K562 (cell line): Measurements from ENCODE around the gene C1orf116. TPM values are rescaled to one million over a fixed set of nuclear protein-coding genes. Genes with fewer than 3 reads are reported as not detected.

Experiments used
- DACH1 ChIP-seq: fragments of 450-650 bp; IDR thresholded peaks from 2 replicates; pipeline ENCODE4 v1.6.1; 2018; ENCODE audit not compliant: partially characterized antibody
- IRF2 ChIP-seq: sonication (generic); formaldehyde crosslinking; IDR thresholded peaks from 2 replicates; pipeline ENCODE4 v1.8.1; 2022; ENCODE audit warnings: mild to moderate bottlenecking, missing genetic modification reagents
- KDM1A ChIP-seq, 2 experiments: fragments of 450-650 bp; IDR thresholded peaks; 2 replicates each; pipeline ENCODE4 v1.6.1; 2016; ENCODE audit warnings: mild to moderate bottlenecking in 2 of 2
- KDM5B ChIP-seq: fragments of 200-600 bp; sonication (generic); IDR thresholded peaks from 2 replicates; pipeline ENCODE4 v1.6.1; 2012; ENCODE audit warnings: low read depth, mild to moderate bottlenecking, moderate library complexity, low read length, control low read depth, inconsistent platforms; ENCODE audit not compliant: insufficient replicate concordance
- NR4A1 ChIP-seq, 2 experiments: fragments of 250-450 bp in 1 of 2; fragments of 450-650 bp in 1 of 2; sonication (Bioruptor Pico) in 1 of 2; IDR thresholded peaks; 2 replicates each; pipeline versions ENCODE4 v1.4.0 to v1.6.1; 2016 to 2020; ENCODE audit warnings: mild to moderate bottlenecking in 2 of 2, missing compliant biosample characterization in 1 of 2, missing genetic modification characterization in 1 of 2, moderate library complexity in 1 of 2
- PRDM10 ChIP-seq: fragments of 450-650 bp; IDR thresholded peaks from 2 replicates; pipeline ENCODE4 v1.6.1; 2018; ENCODE audit not compliant: partially characterized antibody
- PYGO2 ChIP-seq: fragments of 450-650 bp; IDR thresholded peaks from 2 replicates; pipeline ENCODE4 v1.6.1; 2016; ENCODE audit warnings: mild to moderate bottlenecking, missing genetic modification characterization, moderate library complexity, missing compliant biosample characterization
- ZKSCAN3 ChIP-seq: fragments of 250-450 bp; sonication (Bioruptor Pico); IDR thresholded peaks from 2 replicates; pipeline ENCODE4 v1.4.0; 2020
- ZNF253 ChIP-seq: fragments of 250-450 bp; sonication (Bioruptor Pico); conservative IDR thresholded peaks from 2 replicates; pipeline ENCODE4 v1.6.1; 2021; ENCODE audit warnings: mild to moderate bottlenecking
- ZNF79 ChIP-seq: fragments of 250-450 bp; sonication (Bioruptor Pico); IDR thresholded peaks from 2 replicates; pipeline ENCODE4 v1.4.0; 2020; ENCODE audit warnings: low read depth, mild to moderate bottlenecking, moderate library complexity
- polyA plus RNA-seq, 8 experiments: library from polyadenylated mRNA; depleted of rRNA in 4 of 8; stranded (reverse) in 5 of 8; unstranded in 3 of 8; fragments of >200 nt; fragmentation: Nextera tagmentation in 2 of 8; fragmentation: Illumina TruSeq in 1 of 8; extraction: Ambion mirVana in 2 of 8; extraction: Trizol in 1 of 8; gene quantifications; 2 replicates each; pipeline versions ENCODE4 v1.2.1 to v1.2.3, GENCODE V29; 2011 to 2014; ENCODE audit warnings: inconsistent platforms in 1 of 8, missing spikeins in 1 of 8
- total RNA-seq, 7 experiments: library from RNA; depleted of rRNA in 6 of 7; stranded (reverse); fragments of >200 nt in 6 of 7; fragmentation: Illumina TruSeq in 2 of 7; extraction: Trizol in 2 of 7; gene quantifications; 2 replicates each; pipeline versions ENCODE4 v1.2.1 to v1.2.3, GENCODE V29; 2011 to 2021; ENCODE audit warnings: low replicate concordance in 1 of 7
- TF ChIP-seq, protein P1 (sequence below): fragments of 250-450 bp; sonication (Bioruptor Pico); IDR thresholded peaks from 2 replicates; pipeline ENCODE4 v1.5.1; 2021; ENCODE audit warnings: mild to moderate bottlenecking
- TF ChIP-seq, protein P2 (sequence below): fragments of 150-350 bp; conservative IDR thresholded peaks from 2 replicates; pipeline ENCODE4 v1.6.1; 2014; ENCODE audit warnings: low read length
- TF ChIP-seq, protein P3 (sequence below): fragments of 450-650 bp; formaldehyde crosslinking; IDR thresholded peaks from 2 replicates; pipeline ENCODE4 v1.4.0; 2022; ENCODE audit warnings: missing genetic modification characterization
- TF ChIP-seq, protein P4 (sequence below): fragments of 250-450 bp; sonication (Bioruptor Pico); IDR thresholded peaks from 2 replicates; pipeline ENCODE4 v1.4.0; 2020; ENCODE audit warnings: mild to moderate bottlenecking, moderate library complexity

Gene C1orf116
- total and polyA plus RNA-seq, 9 of the 15 experiments (the other 6 are each of a cell fraction or from before 2014, with no cell fraction given), result 0.62 to 3.0 (median 0.95) TPM

- TF ChIP-seq, protein P1, sequence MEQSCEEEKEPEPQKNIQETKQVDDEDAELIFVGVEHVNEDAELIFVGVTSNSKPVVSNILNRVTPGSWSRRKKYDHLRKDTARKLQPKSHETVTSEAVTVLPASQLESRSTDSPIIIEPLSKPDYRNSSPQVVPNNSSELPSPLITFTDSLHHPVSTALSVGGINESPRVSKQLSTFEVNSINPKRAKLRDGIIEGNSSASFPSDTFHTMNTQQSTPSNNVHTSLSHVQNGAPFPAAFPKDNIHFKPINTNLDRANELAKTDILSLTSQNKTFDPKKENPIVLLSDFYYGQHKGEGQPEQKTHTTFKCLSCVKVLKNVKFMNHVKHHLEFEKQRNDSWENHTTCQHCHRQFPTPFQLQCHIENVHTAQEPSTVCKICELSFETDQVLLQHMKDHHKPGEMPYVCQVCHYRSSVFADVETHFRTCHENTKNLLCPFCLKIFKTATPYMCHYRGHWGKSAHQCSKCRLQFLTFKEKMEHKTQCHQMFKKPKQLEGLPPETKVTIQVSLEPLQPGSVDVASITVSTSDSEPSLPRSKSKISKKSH (CRISPR knock-in tag), result no peak
- TF ChIP-seq ZNF253 (CRISPR knock-in tag), result 0 out of 2 replicates have a peak, but pooled peaks have one; percentile 16
- TF ChIP-seq PRDM10, result no peak
- TF ChIP-seq NR4A1 (CRISPR knock-in tag; IDR thresholded peaks at IDR 0.05), result no peak
- TF ChIP-seq NR4A1 (tag; IDR thresholded peaks at IDR 0.05), result no peak
- TF ChIP-seq, protein P2, sequence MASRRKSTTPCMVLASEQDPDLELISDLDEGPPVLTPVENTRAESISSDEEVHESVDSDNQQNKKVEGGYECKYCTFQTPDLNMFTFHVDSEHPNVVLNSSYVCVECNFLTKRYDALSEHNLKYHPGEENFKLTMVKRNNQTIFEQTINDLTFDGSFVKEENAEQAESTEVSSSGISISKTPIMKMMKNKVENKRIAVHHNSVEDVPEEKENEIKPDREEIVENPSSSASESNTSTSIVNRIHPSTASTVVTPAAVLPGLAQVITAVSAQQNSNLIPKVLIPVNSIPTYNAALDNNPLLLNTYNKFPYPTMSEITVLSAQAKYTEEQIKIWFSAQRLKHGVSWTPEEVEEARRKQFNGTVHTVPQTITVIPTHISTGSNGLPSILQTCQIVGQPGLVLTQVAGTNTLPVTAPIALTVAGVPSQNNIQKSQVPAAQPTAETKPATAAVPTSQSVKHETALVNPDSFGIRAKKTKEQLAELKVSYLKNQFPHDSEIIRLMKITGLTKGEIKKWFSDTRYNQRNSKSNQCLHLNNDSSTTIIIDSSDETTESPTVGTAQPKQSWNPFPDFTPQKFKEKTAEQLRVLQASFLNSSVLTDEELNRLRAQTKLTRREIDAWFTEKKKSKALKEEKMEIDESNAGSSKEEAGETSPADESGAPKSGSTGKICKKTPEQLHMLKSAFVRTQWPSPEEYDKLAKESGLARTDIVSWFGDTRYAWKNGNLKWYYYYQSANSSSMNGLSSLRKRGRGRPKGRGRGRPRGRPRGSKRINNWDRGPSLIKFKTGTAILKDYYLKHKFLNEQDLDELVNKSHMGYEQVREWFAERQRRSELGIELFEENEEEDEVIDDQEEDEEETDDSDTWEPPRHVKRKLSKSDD, result no peak
- peak; percentile 68 to 79 for TF ChIP-seq KDM1A (IDR thresholded peaks at IDR 0.05)
- TF ChIP-seq IRF2 (CRISPR knock-in tag), result no peak
- no peak for TF ChIP-seq KDM5B
- no peak for TF ChIP-seq ZNF79 (CRISPR knock-in tag)
- no peak for TF ChIP-seq PYGO2
- TF ChIP-seq, protein P3, sequence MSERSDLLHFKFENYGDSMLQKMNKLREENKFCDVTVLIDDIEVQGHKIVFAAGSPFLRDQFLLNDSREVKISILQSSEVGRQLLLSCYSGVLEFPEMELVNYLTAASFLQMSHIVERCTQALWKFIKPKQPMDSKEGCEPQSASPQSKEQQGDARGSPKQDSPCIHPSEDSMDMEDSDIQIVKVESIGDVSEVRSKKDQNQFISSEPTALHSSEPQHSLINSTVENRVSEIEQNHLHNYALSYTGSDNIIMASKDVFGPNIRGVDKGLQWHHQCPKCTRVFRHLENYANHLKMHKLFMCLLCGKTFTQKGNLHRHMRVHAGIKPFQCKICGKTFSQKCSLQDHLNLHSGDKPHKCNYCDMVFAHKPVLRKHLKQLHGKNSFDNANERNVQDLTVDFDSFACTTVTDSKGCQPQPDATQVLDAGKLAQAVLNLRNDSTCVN (CRISPR knock-in tag), result no peak
- TF ChIP-seq DACH1, result no peak
- no peak for TF ChIP-seq ZKSCAN3 (CRISPR knock-in tag)
- TF ChIP-seq, protein P4, sequence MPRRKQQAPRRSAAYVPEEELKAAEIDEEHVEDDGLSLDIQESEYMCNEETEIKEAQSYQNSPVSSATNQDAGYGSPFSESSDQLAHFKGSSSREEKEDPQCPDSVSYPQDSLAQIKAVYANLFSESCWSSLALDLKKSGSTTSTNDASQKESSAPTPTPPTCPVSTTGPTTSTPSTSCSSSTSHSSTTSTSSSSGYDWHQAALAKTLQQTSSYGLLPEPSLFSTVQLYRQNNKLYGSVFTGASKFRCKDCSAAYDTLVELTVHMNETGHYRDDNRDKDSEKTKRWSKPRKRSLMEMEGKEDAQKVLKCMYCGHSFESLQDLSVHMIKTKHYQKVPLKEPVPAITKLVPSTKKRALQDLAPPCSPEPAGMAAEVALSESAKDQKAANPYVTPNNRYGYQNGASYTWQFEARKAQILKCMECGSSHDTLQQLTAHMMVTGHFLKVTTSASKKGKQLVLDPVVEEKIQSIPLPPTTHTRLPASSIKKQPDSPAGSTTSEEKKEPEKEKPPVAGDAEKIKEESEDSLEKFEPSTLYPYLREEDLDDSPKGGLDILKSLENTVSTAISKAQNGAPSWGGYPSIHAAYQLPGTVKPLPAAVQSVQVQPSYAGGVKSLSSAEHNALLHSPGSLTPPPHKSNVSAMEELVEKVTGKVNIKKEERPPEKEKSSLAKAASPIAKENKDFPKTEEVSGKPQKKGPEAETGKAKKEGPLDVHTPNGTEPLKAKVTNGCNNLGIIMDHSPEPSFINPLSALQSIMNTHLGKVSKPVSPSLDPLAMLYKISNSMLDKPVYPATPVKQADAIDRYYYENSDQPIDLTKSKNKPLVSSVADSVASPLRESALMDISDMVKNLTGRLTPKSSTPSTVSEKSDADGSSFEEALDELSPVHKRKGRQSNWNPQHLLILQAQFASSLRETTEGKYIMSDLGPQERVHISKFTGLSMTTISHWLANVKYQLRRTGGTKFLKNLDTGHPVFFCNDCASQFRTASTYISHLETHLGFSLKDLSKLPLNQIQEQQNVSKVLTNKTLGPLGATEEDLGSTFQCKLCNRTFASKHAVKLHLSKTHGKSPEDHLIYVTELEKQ, result no peak
Observed at GRCh38 chr1:207040181-207040533, 7.6 kb upstream of the C1orf116 start (continued).
